Fibroblast of skin of scalp (primary cell): Measurements from ENCODE around the gene B3GNT3.
A peak's percentile ranks its signal among the peaks of the same experiment; 100 is the strongest.
"Not testable (repeated sequence)": the region's sequence is repeated elsewhere in the genome, so short reads cannot be mapped to it uniquely, and the experiment has no call there.

Experiments
- DNase-seq: peaks from one replicate; pipeline ENCODE4 v3.0.0-alpha.2; 2013

The B3GNT3 gene

GRCh38 chr19:17797424-17798201, 2.7 kb downstream of the B3GNT3 start:
- peak; percentile 14 for DNase-seq

GRCh38 chr19:17798599-17798998, 3.7 kb downstream of the B3GNT3 start:
- not testable (repeated sequence) for DNase-seq

GRCh38 chr19:17802137-17802858, 7.4 kb downstream of the B3GNT3 start:
- DNase-seq = no peak

- no peak for DNase-seq
Observed at GRCh38 chr19:17803264-17803896, 8.4 kb downstream of the B3GNT3 start.

- DNase-seq = no peak
Observed at GRCh38 chr19:17805427-17805826, 10.5 kb downstream of the B3GNT3 start.

GRCh38 chr19:17806945-17807344, 12.0 kb downstream of the B3GNT3 start:
- DNase-seq = no peak

- no peak for DNase-seq
Observed at GRCh38 chr19:17807731-17808316, 12.9 kb downstream of the B3GNT3 start.

- DNase-seq = no peak
Observed at GRCh38 chr19:17811103-17811502, 16.2 kb downstream of the B3GNT3 start.

- no peak for DNase-seq
Observed at GRCh38 chr19:17811681-17812080, 16.7 kb downstream of the B3GNT3 start.

GRCh38 chr19:17812099-17812498, 17.2 kb downstream of the B3GNT3 start:
- no peak for DNase-seq

- no peak for DNase-seq
Observed at GRCh38 chr19:17817668-17818363, 22.9 kb downstream of the B3GNT3 start.

GRCh38 chr19:17821190-17821589, 26.3 kb downstream of the B3GNT3 start, which contains the start of gene INSL3:
Gene INSL3, minus strand, starts transcription at chr19:17821519. Its CDS starts 13 bp downstream, at chr19:17821506.
- no peak for DNase-seq

GRCh38 chr19:17824339-17824738, 29.4 kb downstream of the B3GNT3 start:
- DNase-seq = no peak

GRCh38 chr19:17826508-17827056, 31.6 kb downstream of the B3GNT3 start:
- DNase-seq = no peak

- peak; percentile 48 for DNase-seq
Observed at GRCh38 chr19:17829855-17830566, 35.1 kb downstream of the B3GNT3 start.

GRCh38 chr19:17830567-17831418, 35.9 kb downstream of the B3GNT3 start:
- peak; percentile 82 for DNase-seq

GRCh38 chr19:17831419-17831888, 36.5 kb downstream of the B3GNT3 start:
- no peak for DNase-seq

GRCh38 chr19:17832443-17833208, 37.7 kb downstream of the B3GNT3 start:
- DNase-seq = no peak
